Fibroblast of villous mesenchyme (primary cell): Measurements from ENCODE around the gene FAM168A. TPM values are rescaled to one million over a fixed set of nuclear protein-coding genes. Genes with fewer than 3 reads are reported as not detected.

Source experiments
- DNase-seq: peaks from one replicate; pipeline ENCODE4 v3.0.0-alpha.2; 2010; ENCODE audit warnings: low read depth
- H3K4me3 ChIP-seq: 2 replicates; pipeline ENCODE4 v1.5.1; 2011; ENCODE audit warnings: low read depth, mild to moderate bottlenecking, low read length
- CTCF ChIP-seq: IDR thresholded peaks from 2 replicates; pipeline ENCODE4 v1.5.1; 2012; ENCODE audit warnings: low read depth, mild to moderate bottlenecking, low read length; ENCODE audit not compliant: insufficient read depth
- total RNA-seq: library from RNA; depleted of rRNA; stranded (reverse); fragments of >200 nt; gene quantifications from 2 replicates; pipeline ENCODE4 v1.2.3, GENCODE V29; 2012

Gene FAM168A
- total RNA-seq, 1 donor, result 22.5 TPM

- peak overlapping the region; percentile 78 for H3K4me3 ChIP-seq
- no peak for TF ChIP-seq CTCF
- no peak for DNase-seq
Measured at GRCh38 chr11:73596547-73596946, 1.4 kb downstream of the FAM168A start.

- no peak for TF ChIP-seq CTCF
- DNase-seq, result no peak
- no peak overlapping the region for H3K4me3 ChIP-seq
Measured at GRCh38 chr11:73592640-73593039, 5.3 kb downstream of the FAM168A start.

GRCh38 chr11:73591743-73592142, 6.2 kb downstream of the FAM168A start:
- no peak for TF ChIP-seq CTCF
- no peak overlapping the region for H3K4me3 ChIP-seq
- DNase-seq, result no peak

GRCh38 chr11:73590991-73591390, 6.9 kb downstream of the FAM168A start:
- no peak for TF ChIP-seq CTCF
- no peak for DNase-seq
- H3K4me3 ChIP-seq, result no peak overlapping the region

GRCh38 chr11:73586791-73587190, 11.1 kb downstream of the FAM168A start:
- DNase-seq, result no peak

GRCh38 chr11:73585834-73586575, 11.9 kb downstream of the FAM168A start:
- H3K4me3 ChIP-seq, result no peak overlapping the region
- no peak for DNase-seq
- no peak for TF ChIP-seq CTCF

More at GRCh38 chr11:73586791-73587190, 11.1 kb downstream of the FAM168A start:
- no peak overlapping the region for H3K4me3 ChIP-seq
- TF ChIP-seq CTCF, result no peak

GRCh38 chr11:73584831-73585230, 13.1 kb downstream of the FAM168A start:
- no peak overlapping the region for H3K4me3 ChIP-seq
- no peak for TF ChIP-seq CTCF
- no peak for DNase-seq
